Neuronal stem cell (in vitro differentiated cells): ENCODE data around the gene C2orf92.

Experiments
- DNase-seq: peaks from one replicate; pipeline ENCODE4 v3.0.0-alpha.2; 2013; ENCODE audit warnings: low spot score
- H2AFZ ChIP-seq: one replicate; pipeline ENCODE4 v1.6.1; 2013; ENCODE audit warnings: mild to moderate bottlenecking, low read length, inconsistent platforms
- H2AK5ac ChIP-seq: 2 replicates; pipeline ENCODE4 v1.6.1; 2013; ENCODE audit warnings: low read depth, mild to moderate bottlenecking, inconsistent platforms, low read length, moderate library complexity, mixed read lengths
- H2BK120ac ChIP-seq: 2 replicates; pipeline ENCODE4 v1.6.1; 2013; ENCODE audit warnings: low read depth, mild to moderate bottlenecking, inconsistent platforms, low read length, moderate library complexity, mixed read lengths
- H2BK12ac ChIP-seq: one replicate; pipeline ENCODE4 v1.6.1; 2013; ENCODE audit warnings: low read length, inconsistent platforms
- H2BK15ac ChIP-seq: 2 replicates; pipeline ENCODE4 v1.6.1; 2013; ENCODE audit warnings: mild to moderate bottlenecking, low read length, inconsistent platforms, mixed read lengths
- H2BK5ac ChIP-seq: one replicate; pipeline ENCODE4 v1.6.1; 2013; ENCODE audit warnings: inconsistent platforms, mild to moderate bottlenecking, low read length, moderate library complexity
- H3K14ac ChIP-seq: one replicate; pipeline ENCODE4 v1.6.1; 2013; ENCODE audit warnings: low read length, inconsistent platforms
- H3K18ac ChIP-seq: 2 replicates; pipeline ENCODE4 v1.6.1; 2013; ENCODE audit warnings: low read length, inconsistent platforms
- H3K23ac ChIP-seq: 2 replicates; pipeline ENCODE4 v1.6.1; 2013; ENCODE audit warnings: low read depth, mild to moderate bottlenecking, mixed read lengths, low read length, inconsistent platforms; ENCODE audit not compliant: poor library complexity
- H3K27ac ChIP-seq: replicated peaks from 3 replicates; pipeline ENCODE4 v1.5.1; 2013; ENCODE audit warnings: low read length, inconsistent platforms
- H3K27me3 ChIP-seq, 3 experiments: 2 replicates each; pipeline ENCODE4 v1.6.1; 2013; ENCODE audit warnings: low read length in 3 of 3, mild to moderate bottlenecking in 2 of 3, inconsistent platforms in 1 of 3, low read depth in 1 of 3, mixed read lengths in 1 of 3, moderate library complexity in 1 of 3; ENCODE audit not compliant: control insufficient read depth in 3 of 3, insufficient read depth in 3 of 3
- H3K36me3 ChIP-seq, 2 donors: replicated peaks in 1 of 2; 2 replicates each; pipeline ENCODE4 v1.6.1; 2013; ENCODE audit warnings: low read length in 2 of 2; ENCODE audit not compliant: control insufficient read depth in 2 of 2, insufficient read depth in 2 of 2
- H3K4ac ChIP-seq: 2 replicates; pipeline ENCODE4 v1.6.1; 2013; ENCODE audit warnings: inconsistent platforms, mild to moderate bottlenecking, low read length, moderate library complexity
- H3K4me1 ChIP-seq, 2 donors: 1 replicate in 1 of 2; 2 replicates in 1 of 2; pipeline ENCODE4 v1.6.1; 2013; ENCODE audit warnings: low read length in 2 of 2, low read depth in 1 of 2; ENCODE audit not compliant: control insufficient read depth in 2 of 2, insufficient read depth in 1 of 2
- H3K4me2 ChIP-seq: one replicate; pipeline ENCODE4 v1.6.1; 2013; ENCODE audit warnings: mild to moderate bottlenecking, low read length, inconsistent platforms; ENCODE audit not compliant: insufficient read depth, poor library complexity, severe bottlenecking
- H3K4me3 ChIP-seq, 2 donors: 2 replicates each; pipeline ENCODE4 v1.5.1; 2013; ENCODE audit warnings: low read length in 2 of 2, mild to moderate bottlenecking in 2 of 2, inconsistent platforms in 1 of 2, moderate library complexity in 1 of 2
- H3K79me1 ChIP-seq: one replicate; pipeline ENCODE4 v1.6.1; 2013; ENCODE audit warnings: low read depth, mild to moderate bottlenecking, inconsistent platforms, low read length, moderate library complexity
- H3K9ac ChIP-seq: one replicate; pipeline ENCODE4 v1.6.1; 2013; ENCODE audit warnings: mild to moderate bottlenecking, low read depth, low read length, inconsistent platforms; ENCODE audit not compliant: poor library complexity
- H3K9me3 ChIP-seq, 2 donors: replicated peaks in 1 of 2; 2 replicates each; pipeline versions ENCODE3 to v1.6.1; 2013; ENCODE audit warnings: low read length in 2 of 2, mild to moderate bottlenecking in 2 of 2, inconsistent platforms in 1 of 2, low read depth in 1 of 2, mixed read lengths in 1 of 2, moderate library complexity in 1 of 2; ENCODE audit not compliant: control insufficient read depth in 2 of 2, insufficient read depth in 1 of 2
- H4K8ac ChIP-seq: one replicate; pipeline ENCODE4 v1.6.1; 2013; ENCODE audit warnings: low read depth, mild to moderate bottlenecking, inconsistent platforms, low read length, moderate library complexity
- H4K91ac ChIP-seq: one replicate; pipeline ENCODE4 v1.6.1; 2013; ENCODE audit warnings: low read length, low read depth, mild to moderate bottlenecking, inconsistent platforms; ENCODE audit not compliant: poor library complexity
- WGBS, 2 donors: extraction: QIAGEN DNeasy Blood & Tissue Kit; methylation state at CpG; one replicate each; pipeline ENCODE4 v1.1.7; 2013; ENCODE audit warnings: missing lambda C conversion rate in 2 of 2, mixed read lengths in 1 of 2; ENCODE audit not compliant: insufficient read length in 2 of 2, insufficient replicate concordance in 1 of 2; ENCODE audit errors: extremely low coverage in 2 of 2; 5-methylcytosine and 5-hydroxymethylcytosine counted together

Gene C2orf92

DNA sequence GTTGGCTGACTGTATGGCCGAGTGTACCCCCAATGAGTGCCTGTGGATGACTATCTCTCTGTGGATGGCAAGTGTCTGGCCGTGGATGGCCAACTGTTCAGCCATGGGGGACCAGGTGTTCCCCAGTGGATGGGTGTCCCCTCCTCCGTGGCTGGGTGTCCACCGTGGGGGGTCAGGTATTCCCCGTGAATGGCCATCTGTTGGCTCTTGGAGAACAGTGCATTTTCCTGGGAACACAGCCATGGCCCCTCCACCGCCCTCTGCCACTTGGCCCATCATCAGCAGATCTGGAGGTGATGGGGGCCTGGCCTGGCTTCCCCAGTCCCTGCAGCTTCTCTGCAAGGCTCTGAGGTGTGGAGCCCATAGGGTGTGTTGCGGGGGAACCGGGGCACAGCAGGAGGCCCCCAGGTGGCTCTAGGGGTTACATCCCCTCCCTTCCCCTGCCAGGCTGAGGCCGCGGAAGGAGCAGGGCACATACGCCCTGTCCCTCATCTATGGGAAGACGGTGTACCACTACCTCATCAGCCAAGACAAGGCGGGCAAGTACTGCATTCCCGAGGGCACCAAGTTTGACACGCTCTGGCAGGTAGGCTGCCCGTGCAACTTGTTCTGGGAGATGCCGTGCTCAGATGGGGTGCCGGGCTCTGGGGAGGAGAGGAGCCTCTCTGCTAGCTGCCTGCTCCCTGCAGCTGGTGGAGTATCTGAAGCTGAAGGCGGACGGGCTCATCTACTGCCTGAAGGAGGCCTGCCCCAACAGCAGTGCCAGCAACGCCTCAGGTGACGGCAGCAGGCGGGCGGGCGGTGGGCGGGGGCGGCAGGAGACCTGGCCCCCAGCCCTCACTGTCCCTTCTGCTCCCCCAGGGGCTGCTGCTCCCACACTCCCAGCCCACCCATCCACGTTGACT is 63.2 kb downstream of the C2orf92 start:
- H3K36me3 ChIP-seq = no peaks in the 10 kb centered on the region
- H3K4ac ChIP-seq = peak overlapping the region; percentile 23
- peaks cover 0 to 1% of the 10 kb centered on the region in 2 donors for H3K4me1 ChIP-seq
- no peak overlapping the region for H2BK120ac ChIP-seq
- H3K18ac ChIP-seq = peak overlapping the region; percentile 48
- H2BK15ac ChIP-seq = peak overlapping the region; percentile 33
- WGBS, 2 donors = no CpG with 5 or more reads among the region's 28 CpGs
- H2AK5ac ChIP-seq = peak overlapping the region; percentile 81
- H3K4me2 ChIP-seq = no peak overlapping the region
- no peak overlapping the region for H2BK12ac ChIP-seq
- H4K8ac ChIP-seq = no peak overlapping the region
- H3K79me1 ChIP-seq = peaks cover 2% of the 10 kb centered on the region
- peaks cover 0 to 2% of the 10 kb centered on the region in 2 donors for H3K9me3 ChIP-seq
- peak overlapping the region; percentile 94 for H3K14ac ChIP-seq
- H3K9ac ChIP-seq = no peak overlapping the region
- DNase-seq = no peak
- no peak overlapping the region for H4K91ac ChIP-seq
- no peak overlapping the region for H3K4me3 ChIP-seq
- H3K23ac ChIP-seq = peak overlapping the region; percentile 85
- no peaks in the 10 kb centered on the region for H3K27me3 ChIP-seq
- H2AFZ ChIP-seq = no peak overlapping the region
- H2BK5ac ChIP-seq = peak overlapping the region; percentile 39
- no peak overlapping the region for H3K27ac ChIP-seq

DNA sequence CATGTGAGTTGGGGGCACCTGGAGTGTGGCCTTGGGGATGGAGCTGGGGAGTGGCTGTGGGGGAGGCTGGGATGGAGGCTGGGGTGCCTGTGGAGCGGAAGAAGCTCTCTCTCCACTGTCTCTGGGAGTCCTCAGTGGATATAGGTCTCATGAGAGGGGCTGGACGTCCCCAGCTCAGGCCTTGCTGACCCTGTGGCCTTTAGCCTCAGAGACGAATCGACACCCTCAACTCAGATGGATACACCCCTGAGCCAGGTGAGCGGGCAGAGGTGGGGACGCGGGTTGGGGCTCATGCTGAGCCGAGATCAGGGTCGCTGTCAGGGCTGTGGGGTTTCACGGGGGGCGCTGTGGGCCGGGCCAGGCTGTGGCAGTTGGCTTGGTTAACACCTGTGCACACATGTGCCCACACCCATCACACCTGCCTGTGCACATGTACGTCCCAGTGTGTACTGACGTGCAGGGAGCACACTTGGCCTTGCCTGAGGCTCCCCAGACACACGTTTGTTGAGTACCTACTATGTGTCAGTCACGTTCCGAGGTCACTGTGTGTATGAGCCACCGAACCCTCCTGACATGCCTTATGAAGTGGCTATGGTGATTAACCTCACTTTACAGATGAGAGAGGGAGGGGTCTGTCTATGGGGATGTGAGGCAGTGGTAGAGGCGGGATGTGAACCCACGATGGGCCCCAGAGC is 64.0 kb downstream of the C2orf92 start:
- peaks cover 0 to 2% of the 10 kb centered on the region in 2 donors for H3K9me3 ChIP-seq
- no peak overlapping the region for H3K4me2 ChIP-seq
- peak overlapping the region; percentile 41 for H3K4ac ChIP-seq
- peak overlapping the region; percentile 71 for H2BK15ac ChIP-seq
- no peak overlapping the region for H2BK5ac ChIP-seq
- H3K79me1 ChIP-seq = peaks cover 2% of the 10 kb centered on the region
- H4K8ac ChIP-seq = no peak overlapping the region
- peak overlapping the region; percentile 38 for H3K14ac ChIP-seq
- H3K18ac ChIP-seq = no peak overlapping the region
- no peak for DNase-seq
- no peak overlapping the region for H3K23ac ChIP-seq
- H2BK120ac ChIP-seq = no peak overlapping the region
- H2BK12ac ChIP-seq = no peak overlapping the region
- H2AFZ ChIP-seq = no peak overlapping the region
- peaks cover 0 to 1% of the 10 kb centered on the region in 2 donors for H3K4me1 ChIP-seq
- no peaks in the 10 kb centered on the region for H3K36me3 ChIP-seq
- no peaks in the 10 kb centered on the region for H3K27me3 ChIP-seq
- no peak overlapping the region for H3K4me3 ChIP-seq
- no peak overlapping the region for H2AK5ac ChIP-seq
- H3K27ac ChIP-seq = no peak overlapping the region
- peak overlapping the region; percentile 44 for H3K9ac ChIP-seq
- no CpG with 5 or more reads among the region's 20 CpGs for WGBS, 2 donors
- H4K91ac ChIP-seq = peak overlapping the region; percentile 53

DNA sequence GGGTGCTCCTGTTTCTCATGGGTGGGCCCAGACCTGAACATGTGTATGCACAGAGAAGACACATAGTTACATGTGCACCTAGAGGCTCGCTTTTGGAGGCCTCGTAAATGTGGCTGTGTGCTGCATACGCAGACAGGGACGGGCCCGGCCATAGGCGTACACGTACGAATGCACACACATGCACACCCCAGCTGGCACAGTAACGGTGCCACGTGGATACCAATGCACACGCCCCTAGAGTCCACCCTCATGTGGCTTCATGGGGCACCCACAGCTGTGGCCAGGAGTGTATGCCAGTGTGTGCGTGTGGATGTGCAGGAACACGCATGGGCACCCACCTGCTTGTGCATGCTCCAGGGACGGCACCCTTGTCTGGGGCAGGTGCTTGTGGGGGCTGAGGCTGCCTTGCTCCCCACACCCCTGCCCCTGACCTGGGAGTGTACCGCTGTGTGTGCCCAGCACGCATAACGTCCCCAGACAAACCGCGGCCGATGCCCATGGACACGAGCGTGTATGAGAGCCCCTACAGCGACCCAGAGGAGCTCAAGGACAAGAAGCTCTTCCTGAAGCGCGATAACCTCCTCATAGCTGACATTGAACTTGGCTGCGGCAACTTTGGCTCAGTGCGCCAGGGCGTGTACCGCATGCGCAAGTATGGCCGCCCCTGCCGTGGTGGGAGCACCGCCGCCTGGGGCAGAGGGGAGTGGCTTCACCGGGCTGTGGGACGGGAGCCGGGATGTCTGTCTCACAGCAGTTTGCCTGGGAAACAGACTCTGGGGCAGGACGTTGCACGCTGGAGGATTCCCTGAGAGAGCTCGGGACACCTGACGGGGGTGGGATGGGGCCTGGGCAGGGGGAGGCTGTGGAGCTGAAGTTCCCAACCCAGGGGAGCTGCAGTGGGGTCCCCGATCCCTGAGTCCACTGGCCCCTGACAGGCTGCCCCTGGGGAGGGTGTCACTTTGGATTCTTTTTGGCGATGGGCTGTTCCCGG is 64.8 kb downstream of the C2orf92 start:
- WGBS, 2 donors = no CpG with 5 or more reads among the region's 44 CpGs
- Histone ChIP-seq H4K8ac (peak overlapping the region; percentile 82), H2BK15ac (peak overlapping the region; percentile 85), H2BK12ac (peak overlapping the region; percentile 41), H3K18ac (peak overlapping the region; percentile 85), H3K4ac (peak overlapping the region; percentile 23), H3K4me1 (peaks cover 0 to 1% of the 10 kb centered on the region in 2 donors), H3K14ac (peak overlapping the region; percentile 56), H3K36me3 (no peaks in the 10 kb centered on the region), H3K4me2 (no peak overlapping the region), H3K79me1 (peaks cover 2% of the 10 kb centered on the region), H3K4me3 (no peak overlapping the region), H3K27ac (no peak overlapping the region), H2BK5ac (no peak overlapping the region), H2AK5ac (peak overlapping the region; percentile 88), H2AFZ (no peak overlapping the region), H2BK120ac (no peak overlapping the region), H3K23ac (peak overlapping the region; percentile 93), H3K9ac (peak overlapping the region; percentile 60), H3K27me3 (no peaks in the 10 kb centered on the region), H4K91ac (peak overlapping the region; percentile 95), H3K9me3 (peaks cover 0 to 4% of the 10 kb centered on the region in 2 donors)
- no peak for DNase-seq
